ENCODE data around the gene PWWP2B.

PWWP2B gene

DNA sequence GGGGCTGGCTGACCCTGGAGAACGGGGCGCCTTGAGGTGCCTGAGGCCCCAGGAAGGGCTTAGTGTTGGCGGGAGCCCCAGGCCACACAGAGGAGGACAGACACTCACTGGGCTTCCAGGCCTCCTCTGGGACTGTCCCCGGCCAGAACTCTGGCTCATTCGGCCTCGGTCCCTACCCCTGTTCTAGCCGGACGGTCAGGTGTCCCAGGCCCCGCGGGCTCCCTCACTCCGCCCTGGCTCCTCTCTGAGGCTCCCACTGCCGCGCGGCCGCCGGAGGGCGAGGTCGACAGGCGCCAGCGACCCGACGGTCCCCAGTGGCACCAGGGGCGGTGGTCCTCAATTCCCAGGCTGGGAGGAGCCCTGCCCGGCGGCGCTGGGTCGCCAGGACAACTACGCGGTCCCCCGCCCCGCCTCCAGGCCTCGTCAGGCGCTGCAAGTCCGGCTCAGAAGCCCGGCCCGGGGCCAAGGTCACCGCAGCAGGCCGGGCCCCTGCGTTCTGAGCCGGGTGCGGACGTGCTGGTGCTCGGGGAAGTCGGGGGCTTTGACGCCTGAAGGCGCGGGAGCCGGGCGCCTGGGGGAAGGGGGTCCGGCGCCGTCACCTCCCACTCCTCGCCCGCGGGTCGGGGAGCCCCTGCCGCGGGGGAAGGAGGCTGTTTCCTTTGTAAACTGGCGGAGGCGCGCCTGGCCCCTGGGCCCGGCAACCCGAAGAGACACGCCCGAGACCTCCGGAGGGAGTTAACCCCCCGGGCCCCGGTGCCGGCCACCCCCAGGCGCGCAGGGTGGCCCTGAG is 1.1 kb upstream of the PWWP2B start:
- no peak for DNase-seq

DNA sequence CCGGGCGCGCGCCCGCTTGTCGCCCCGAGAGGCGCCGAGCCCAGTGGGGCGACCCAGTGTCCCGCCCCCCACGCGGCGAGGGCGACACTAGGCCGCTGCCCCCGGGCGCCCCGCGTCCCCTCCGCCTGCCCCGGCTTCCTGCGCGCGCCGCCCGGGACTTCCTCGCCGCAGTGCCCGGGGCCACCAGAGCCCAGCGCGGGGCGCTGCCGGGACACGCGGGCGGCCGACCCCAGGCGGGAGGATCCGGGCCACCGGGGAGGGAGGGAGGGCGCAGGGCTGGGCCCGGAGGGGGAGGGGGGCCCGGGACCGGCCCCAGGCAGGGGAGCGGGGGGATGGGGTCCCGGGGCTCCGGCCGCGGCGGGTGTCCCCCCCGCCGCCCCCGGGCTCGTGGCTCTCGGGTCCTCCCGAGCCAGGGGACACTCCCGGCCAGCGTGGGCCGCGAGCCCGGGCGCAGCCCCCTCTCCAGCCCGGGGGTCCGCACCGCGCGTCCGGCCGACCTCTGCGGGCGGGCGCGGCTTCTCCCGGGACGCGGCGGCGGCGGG is 435 bp upstream of the PWWP2B start:
- no peak for DNase-seq

DNA sequence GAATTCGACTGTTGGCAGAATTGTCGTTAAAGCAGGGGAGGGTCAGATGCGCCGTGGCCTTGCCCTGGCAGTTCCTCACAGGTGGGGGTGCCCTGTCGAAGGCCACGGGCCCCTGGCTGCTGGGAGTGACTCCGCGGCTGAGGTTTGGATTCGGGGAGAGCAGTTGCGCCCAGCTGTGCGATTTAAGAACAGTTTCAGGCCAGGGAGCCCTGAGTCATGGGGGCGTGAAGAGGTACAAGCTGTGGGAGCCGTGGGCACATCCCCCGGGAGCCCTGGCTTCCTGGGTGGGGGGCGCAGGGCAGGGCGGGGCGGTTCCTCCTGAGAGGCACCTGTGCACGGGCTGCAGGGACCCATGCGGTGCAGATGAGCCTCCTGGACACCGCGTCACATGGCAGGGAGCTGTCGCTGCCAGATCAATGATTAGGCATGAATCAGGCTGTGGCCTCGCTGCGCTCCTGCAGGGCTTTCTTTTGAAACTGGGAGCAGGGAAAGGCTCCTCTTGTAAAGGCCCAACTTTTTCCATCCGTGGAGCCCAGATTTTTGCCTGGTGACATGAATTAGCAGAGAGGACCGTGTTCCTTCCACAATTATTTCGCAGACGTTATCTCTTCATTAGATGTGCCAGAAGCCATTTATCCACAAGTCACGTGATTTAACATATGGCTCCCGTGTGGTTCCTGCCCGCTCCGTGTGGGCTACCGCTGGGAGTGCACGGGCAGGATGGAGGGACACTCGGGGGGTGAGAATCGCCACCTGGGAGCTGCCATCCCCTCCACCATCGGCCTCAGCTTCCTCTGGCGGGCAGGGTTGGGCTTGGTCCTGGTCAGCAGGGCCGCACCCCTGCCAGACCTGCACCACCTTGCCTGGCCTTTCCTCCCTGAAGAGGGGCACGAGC is 918 bp downstream of the PWWP2B start:
- DNase-seq: peak; percentile 60

DNA sequence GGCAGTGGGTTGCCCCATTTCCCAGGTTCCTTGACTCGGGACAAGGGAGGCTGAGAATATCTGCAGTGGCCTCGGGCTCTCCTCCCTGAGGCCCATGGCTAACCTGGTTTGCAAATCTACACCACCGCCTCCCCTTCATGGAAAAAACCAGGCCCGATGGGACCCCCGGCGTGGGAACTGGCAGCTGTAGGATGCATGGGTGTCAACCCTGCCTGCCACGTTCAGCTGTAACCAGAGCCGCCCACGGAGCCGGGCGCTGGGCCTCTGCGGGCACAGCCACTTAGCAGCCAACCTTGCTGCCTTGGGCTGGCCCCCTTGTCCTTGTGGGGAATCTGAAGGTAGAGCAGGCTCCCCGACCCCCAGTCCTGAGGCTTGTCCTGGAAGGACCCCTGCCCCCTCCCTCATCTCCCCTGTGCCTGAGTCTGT is 1.6 kb downstream of the PWWP2B start:
- no peak for DNase-seq

DNA sequence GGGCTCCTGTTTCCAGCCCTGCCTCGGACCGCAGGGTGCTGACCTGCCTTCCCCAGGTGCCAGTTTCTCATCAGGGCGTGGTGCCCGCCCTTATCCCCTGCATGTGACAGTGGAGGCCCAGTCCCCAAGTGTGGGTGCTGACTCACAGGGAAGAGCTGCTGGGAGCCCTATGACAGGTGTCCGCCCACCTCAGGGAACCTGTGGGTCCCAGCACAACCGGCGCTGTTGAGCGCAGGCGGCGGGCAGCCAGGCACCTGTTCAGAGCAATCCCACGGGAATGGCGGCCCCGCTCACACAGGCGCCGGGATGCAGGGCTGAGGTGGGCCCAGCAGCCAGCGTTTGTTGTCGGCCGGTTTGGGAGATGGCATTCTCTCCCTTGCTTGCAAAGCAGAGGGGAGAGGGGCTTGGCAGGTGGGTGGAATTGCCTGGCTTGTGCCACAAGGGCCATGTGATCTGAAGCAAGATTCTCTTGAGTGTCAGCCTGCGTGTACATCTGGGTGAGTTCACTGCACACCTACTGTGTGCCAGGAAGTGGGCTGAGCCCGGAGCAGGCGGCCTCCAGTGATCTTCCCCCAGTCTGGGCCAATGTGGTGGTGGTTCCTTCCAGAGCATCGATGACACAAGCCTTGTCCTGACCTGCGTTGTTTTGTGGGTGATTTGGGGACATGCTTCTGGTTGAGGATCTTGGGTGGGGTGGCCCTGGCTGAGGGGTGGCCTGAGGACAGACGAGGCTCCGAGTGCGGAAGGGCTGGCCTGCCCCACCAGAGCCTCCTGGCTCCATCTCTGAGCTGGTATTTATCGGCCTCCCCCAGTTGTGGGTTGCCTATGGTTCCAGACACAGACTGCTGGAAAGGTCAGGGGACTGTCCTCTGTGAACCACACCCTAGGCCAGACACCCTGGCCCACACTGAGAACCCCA is 2.4 kb downstream of the PWWP2B start:
- DNase-seq: no peak

DNA sequence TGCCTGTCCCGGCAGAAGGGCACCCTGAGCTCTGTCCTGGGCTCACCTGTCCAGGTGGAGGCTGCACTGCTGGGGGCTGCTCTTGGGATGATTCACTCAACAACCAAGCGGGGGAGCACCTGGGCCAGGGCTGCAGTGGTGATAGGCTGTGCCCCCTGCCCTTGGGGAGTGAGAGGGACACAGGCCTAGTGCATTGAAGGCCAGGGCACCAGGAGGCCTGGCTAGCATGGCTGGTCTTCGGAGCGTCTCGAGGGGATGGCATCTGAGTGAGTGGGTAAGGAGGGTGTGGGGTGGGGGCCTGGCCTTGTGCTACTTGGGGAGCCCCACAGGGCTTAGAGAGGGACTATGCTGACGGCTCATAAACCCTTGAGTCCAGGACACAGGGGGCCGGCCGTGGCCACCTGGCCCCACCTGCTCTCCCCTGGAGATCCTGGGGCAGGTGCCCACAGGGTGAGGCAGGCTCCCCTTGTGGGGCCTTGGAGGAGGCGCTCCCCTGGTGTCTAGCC is 3.1 kb downstream of the PWWP2B start:
- no peak for DNase-seq

DNA sequence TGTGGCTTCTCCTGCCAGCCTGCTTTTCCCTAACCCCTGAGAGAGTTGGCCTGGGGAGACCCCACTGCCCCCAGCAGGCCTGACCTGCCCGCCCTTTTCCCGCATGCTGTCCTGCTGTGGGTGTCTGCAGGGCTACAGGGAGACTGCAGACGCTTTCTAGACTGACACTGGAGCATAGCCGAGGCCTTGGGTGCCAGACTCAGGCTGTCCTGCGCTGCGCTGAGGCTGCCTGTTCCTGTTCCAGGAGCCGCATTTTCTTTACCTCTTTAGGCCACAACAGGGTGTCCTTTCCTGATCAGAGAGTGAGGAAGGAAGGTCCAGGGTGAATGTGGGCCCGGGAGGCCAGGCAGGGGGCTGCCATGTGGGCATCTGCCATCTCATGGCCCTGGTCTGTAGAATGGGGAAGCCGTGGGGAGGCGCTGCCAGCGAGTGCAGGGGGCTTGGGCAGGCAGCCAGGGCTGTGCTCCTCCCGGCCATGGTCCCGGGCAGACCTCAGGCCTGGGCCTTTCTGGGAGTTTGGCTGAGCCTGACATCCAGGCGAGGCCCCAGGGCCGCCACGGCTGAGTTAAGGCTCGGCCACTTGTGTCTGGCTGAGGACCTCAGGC is 3.6 kb downstream of the PWWP2B start:
- DNase-seq: no peak

DNA sequence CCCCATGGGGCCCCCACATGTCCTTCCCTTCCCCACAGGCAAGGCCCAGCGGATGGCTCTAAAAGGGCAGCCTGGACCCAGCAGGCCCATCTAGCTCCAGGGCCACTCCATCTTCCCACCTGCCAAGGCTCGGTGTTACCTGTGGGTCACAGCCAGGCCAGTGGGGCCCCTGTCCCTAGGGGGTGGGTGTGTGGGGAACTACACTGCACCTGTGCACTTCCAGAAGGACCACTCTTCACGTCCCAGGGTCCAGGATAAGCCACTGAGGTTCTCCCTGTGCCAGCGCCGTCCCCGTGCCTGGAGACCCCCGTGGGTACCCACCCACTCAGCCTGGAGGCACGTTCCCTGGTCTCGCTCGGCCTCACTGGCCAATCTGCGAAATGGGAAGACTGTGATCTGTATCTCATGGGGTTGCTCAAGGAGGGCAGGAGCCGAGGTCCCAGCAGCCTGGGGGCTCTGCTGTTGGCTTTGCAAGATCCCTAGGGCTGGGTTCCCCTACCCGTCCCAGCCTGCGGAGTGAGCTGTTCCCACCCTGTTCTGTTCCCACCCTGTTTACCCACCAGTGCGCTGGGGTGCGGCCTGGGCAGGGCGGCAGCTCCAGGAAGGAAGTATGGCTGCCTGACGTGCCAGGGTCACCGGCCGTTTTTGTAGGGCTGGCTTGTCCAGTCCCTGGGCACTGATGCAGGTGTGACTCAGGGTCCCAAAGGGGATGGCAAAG is 4.6 kb downstream of the PWWP2B start:
- DNase-seq: no peak

DNA sequence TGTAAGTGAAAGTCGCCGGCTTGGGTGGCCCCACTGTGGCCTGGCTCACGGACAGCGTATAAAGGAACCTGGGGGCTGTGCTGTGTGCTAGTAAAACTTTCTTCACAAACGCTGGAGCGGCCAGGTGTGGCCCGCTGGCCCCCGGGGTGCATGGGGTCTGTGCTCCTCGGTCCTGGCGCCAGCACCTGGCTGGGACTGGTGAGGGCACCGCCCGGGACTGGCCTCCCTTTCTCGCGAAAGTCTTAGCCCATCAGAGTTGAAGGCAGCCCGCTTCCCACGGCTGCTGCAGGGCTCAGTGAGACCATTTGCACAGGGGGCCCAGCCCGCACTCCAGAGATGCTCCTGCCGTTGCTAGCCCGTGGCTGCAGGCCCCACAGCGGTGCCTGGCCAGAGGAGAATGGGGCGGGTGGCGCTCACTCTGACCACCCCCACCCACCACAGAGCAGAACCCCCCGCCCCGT is 5.8 kb downstream of the PWWP2B start:
- no peak for DNase-seq

DNA sequence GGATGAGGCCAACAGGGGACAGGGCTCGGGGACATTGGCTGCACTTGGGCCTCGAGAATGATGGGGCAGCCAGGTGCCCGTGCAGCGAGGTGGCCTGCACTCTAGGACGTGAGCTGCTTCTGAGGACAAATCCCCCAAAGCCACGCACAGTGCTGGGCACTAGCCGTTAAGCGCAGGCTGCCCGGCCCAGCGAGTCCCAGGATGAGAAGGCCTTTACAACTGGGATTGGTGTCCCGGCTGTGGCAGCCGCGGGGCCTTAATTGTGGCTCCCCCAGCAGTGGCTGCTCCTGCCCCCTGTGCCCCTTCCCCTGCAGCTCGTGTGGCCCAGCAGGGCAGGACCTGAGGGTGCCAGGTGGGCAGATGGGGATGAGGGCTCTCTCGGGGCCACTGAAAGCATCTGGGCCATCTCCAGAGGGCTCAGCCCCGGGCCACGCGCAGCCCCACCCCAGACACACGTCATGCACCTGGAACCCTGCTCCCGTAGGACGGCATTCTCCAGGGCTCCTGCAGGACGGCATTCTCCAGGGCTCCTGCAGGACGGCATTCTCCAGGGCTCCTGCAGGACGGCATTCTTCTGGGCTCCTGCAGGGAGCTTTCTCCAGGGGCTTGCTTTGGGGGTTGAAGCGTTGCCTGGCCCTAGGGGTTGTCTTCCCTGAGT is 6.6 kb downstream of the PWWP2B start:
- no peak for DNase-seq

DNA sequence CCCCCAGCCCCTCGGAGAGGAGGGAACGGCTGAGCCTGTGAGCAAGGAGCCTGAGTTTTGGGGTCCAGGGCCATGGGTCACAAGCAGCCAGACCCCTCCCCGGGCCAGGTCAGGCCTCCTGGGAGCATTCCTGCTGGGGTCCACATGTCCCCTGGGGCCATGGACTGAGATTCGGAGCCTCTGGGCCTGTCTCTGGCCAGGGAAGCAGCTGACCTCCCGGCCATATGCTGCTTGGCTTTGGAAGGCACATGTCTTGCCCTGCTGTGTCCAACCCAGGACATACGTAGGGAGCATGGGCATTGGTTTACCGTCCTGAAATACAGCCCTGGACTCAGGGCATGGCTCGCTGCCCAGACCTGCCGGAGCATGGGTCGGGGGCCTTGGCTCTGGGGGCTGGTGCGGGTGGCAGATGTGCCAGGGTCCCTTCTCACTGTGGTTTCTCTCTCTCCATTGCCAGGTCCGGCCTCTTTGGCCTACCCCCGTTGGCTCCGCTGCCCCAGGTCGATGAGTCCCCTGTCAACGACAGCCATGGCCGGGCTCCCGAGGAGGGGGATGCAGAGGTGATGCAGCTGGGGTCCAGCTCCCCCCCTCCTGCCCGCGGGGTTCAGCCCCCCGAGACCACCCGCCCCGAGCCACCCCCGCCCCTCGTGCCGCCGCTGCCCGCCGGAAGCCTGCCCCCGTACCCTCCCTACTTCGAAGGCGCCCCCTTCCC is 7.3 kb downstream of the PWWP2B start:
- DNase-seq: no peak

DNA sequence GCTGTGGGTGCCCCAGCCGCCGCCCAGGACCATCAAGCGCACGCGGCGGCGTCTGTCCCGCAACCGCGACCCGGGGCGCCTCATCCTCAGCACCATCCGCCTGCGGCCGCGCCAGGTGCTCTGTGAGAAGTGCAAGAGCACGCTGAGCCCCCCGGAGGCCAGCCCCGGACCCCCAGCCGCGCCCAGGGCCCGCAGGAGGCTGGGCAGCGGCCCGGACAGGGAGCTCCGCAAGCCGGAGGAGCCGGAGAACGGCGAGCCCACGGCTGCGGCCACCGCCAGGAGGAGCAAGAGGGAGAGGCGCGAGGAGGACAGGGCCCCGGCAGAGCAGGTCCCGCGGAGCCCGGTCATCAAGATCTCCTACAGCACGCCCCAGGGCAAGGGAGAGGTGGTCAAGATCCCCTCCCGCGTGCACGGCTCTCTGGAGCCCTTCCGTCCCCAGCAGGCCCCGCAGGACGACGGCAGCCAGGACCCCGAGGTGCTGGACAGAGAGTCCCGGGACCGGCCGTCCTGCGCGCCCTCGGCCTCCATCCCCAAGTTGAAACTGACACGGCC is 8.0 kb downstream of the PWWP2B start:
- no peak for DNase-seq

DNA sequence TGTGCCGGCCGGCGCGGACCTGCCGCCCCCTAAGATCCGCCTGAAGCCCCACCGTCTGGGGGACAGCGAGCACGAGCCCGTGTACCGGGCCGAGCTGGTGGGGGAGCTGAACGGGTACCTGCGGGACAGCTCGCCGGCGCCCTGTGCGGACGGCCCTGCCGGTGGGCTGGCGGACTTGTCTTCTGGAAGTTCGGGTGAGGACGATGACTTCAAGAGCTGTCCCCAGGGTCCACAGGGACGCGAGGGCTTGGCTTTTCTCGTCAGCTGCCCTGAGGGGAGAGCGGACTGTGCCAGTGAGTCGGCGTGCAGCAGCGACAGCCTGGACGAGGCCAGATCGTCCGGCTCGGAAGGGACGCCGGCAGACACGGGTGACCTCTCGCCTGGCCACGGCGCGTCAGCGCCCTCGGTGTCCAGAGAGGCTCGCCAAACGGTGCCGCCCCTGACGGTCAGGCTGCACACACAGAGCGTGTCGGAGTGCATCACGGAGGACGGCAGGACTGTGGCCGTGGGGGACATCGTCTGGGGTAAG is 8.5 kb downstream of the PWWP2B start:
- no peak for DNase-seq

DNA sequence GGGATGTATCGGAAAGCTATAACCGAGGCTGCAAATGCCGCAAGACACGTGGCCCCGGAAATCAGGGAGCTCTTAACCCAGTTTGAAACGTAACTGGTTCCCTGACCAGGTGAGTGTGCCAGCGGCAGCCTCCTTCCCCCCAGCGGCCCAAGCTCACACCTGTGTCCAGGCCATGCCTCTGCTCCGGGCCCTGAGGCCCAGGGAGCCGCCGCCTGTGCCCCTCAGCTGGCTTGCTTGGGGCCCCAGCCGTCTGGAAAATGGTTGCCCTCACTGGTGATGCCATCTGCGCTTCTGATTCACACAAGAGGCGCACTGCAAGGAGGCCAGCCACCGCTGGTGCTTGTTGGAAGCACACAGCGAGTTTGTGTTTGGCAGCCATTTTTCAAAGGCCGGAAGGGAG is 9.2 kb downstream of the PWWP2B start:
- DNase-seq: no peak

DNA sequence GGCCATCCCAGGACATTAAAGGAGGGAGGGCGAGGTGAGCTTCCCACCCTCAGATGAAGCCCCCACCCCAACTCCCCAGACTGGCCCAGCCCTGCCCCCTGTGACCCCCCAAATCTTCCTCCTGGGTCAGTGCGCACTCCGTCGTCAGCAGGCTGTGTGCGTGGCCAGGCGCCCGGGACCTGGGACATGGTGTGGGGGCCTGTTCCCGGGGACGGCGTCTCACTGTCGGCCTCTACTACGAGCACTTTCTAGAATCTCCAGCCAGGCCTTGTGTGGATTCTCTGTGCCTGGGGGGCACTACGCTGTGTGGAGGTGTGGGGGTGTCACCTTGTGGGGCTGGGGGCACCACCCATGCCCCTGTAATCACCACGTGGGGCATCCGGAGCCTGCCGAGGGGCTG is 9.8 kb downstream of the PWWP2B start:
- DNase-seq: no peak

DNA sequence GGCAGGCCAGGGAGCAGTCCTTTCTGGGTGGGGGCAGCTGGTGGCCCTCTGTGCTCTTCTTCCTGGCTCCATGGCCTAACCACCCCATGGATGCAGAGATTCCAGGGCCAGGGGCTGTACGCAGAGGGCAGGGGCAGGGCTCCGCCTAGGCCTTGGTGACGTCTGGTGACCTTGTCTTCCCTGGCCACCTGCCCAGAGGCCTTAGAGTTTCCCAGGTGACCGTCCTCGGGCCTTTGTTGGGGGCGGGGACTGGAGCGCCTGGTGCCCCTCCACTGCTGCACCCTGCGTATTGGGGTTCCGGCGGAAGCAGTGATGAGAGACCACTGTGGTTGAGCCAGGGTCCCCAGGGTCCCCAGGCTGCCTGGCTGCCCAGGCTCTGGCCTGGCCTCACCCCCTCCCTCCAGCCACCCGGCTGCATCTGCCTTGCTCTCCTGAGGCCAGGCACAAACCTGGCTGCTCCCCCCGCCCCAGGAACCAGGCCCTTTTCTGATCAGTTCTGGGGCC is 10.3 kb downstream of the PWWP2B start:
- peak; percentile 50 for DNase-seq

DNA sequence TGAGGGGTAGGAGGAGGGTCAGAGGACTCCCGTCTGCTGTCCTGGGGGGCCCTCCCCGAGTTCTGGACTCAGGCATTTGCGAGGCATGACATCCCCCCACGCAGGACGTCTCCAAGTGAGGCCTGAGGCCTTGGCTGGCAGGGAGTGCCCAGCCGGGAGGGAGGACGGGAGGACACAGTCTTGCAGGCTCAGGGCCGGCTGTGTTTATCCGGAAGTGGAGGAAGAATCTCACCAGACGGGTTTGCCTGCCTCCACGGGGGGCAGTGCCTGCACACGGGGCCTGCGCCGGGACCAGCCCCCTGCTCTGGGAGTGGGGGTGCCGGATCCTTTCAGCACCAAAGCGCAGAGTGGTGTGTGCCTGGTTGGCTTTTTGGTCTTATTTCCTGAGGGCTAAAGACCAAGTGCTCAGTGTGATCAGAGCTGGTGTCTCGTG is 10.9 kb downstream of the PWWP2B start:
- peak; percentile 86 for DNase-seq

DNA sequence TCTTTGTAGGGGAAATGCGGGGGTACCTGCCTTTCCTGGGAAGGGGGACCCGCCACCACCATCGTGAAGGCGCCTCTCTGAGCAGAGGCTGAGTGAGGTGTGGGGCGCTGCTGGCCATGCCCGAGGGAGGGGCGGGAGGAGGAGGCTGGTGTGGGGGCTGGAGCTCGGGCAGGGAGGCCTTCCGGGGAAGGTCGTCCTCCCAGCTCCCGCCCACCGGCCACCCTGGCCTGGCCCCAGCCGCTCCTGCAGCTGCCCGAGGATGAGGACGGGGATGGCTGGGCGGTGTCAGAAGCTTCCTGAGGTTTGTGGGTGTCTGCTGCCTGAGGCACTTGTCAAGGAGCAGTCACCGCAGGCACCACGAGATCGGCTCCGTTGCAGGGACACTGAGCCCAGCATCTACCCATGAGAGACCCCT is 11.4 kb downstream of the PWWP2B start:
- DNase-seq: peak; percentile 60

All from NCI-H510A treated with DMSO at 0.1 percent for 48 hours (cell line).